Spinal cord (tissue), 10 donors: ENCODE results near the gene HELZ2. TPM values are rescaled to one million over a fixed set of nuclear protein-coding genes. Genes with fewer than 3 reads are reported as not detected.
"Not testable (repeated sequence)": the region's sequence is repeated elsewhere in the genome, so short reads cannot be mapped to it uniquely, and the experiment has no call there.

Experiments used
- DNase-seq, 6 donors: peaks; one replicate each; pipeline versions ENCODE4 v3.0.0 to v3.0.0-alpha.2; 2013 to 2015; ENCODE audit warnings: low spot score in 6 of 6, low read depth in 4 of 6
- H3K27ac ChIP-seq: one replicate; pipeline ENCODE4 v1.5.1; 2013; ENCODE audit warnings: low read depth, low read length, control low read depth
- H3K27me3 ChIP-seq: one replicate; pipeline ENCODE4 v1.6.1; 2013; ENCODE audit warnings: low read length; ENCODE audit not compliant: control insufficient read depth, insufficient read depth
- H3K36me3 ChIP-seq: one replicate; pipeline ENCODE4 v1.6.1; 2013; ENCODE audit warnings: low read length; ENCODE audit not compliant: control insufficient read depth, insufficient read depth
- H3K4me1 ChIP-seq: one replicate; pipeline ENCODE4 v1.6.1; 2013; ENCODE audit warnings: low read length; ENCODE audit not compliant: control insufficient read depth, insufficient read depth
- H3K4me3 ChIP-seq: one replicate; pipeline ENCODE4 v1.5.1; 2013; ENCODE audit warnings: low read depth, low read length, control low read depth
- H3K9me3 ChIP-seq: one replicate; pipeline ENCODE4 v1.6.1; 2013; ENCODE audit warnings: low read length; ENCODE audit not compliant: control insufficient read depth, insufficient read depth
- WGBS: methylation state at CpG from one replicate; pipeline ENCODE4 v1.1.5; 2013; ENCODE audit warnings: missing lambda C conversion rate; ENCODE audit not compliant: insufficient coverage; 5-methylcytosine and 5-hydroxymethylcytosine counted together
- polyA plus RNA-seq, 2 donors: library from polyadenylated mRNA; unstranded; fragments of 120-200 nt; gene quantifications; one replicate each; pipeline ENCODE4 v1.2.1, GENCODE V29; 2013; ENCODE audit not compliant: insufficient read length in 2 of 2
- total RNA-seq, 2 donors: library from RNA; depleted of rRNA in 1 of 2; stranded (reverse); fragments of 120-200 nt in 1 of 2; fragments of >200 nt in 1 of 2; gene quantifications; one replicate each; pipeline versions ENCODE4 v1.2.3 to v1.2.4, GENCODE V29; 2013 to 2014
- donor health status: healthy.

Gene HELZ2
- total and polyA plus RNA-seq, 4 donors = 6.1 to 9.9 (median 7.0) TPM

GRCh38 chr20:63613863-63614594, 40.0 kb upstream of the HELZ2 start:
- not testable (repeated sequence) for H3K27me3 ChIP-seq, H3K27ac ChIP-seq, H3K4me3 ChIP-seq, DNase-seq, H3K4me1 ChIP-seq, H3K9me3 ChIP-seq
- 100% methylated on average over 2 of the region's 18 CpGs for WGBS
- H3K36me3 ChIP-seq = peaks cover 68% of the 10 kb centered on the region

- no peak for DNase-seq
- Histone ChIP-seq H3K27ac (no peak overlapping the region), H3K4me1 (peaks cover 5% of the 10 kb centered on the region), H3K4me3 (no peak overlapping the region), H3K27me3 (no peaks in the 10 kb centered on the region), H3K9me3 (no peaks in the 10 kb centered on the region), H3K36me3 (peaks cover 52% of the 10 kb centered on the region)
- 88% methylated on average over 18 of the region's 20 CpGs for WGBS
Measured at GRCh38 chr20:63612276-63612931, 38.4 kb upstream of the HELZ2 start.

- H3K27me3 ChIP-seq = no peaks in the 10 kb centered on the region
- DNase-seq = no peak
- peaks cover 5% of the 10 kb centered on the region for H3K4me1 ChIP-seq
- H3K27ac ChIP-seq = no peak overlapping the region
- H3K4me3 ChIP-seq = no peak overlapping the region
- H3K9me3 ChIP-seq = no peaks in the 10 kb centered on the region
- peaks cover 46% of the 10 kb centered on the region for H3K36me3 ChIP-seq
- WGBS = 86% methylated on average over 10 of the region's 10 CpGs
Measured at GRCh38 chr20:63611646-63612045, 37.6 kb upstream of the HELZ2 start.

GRCh38 chr20:63610581-63611435, 36.8 kb upstream of the HELZ2 start:
- H3K4me1 ChIP-seq = peaks cover 5% of the 10 kb centered on the region
- no peak overlapping the region for H3K4me3 ChIP-seq
- no peaks in the 10 kb centered on the region for H3K27me3 ChIP-seq
- no peaks in the 10 kb centered on the region for H3K9me3 ChIP-seq
- DNase-seq = no peak
- peaks cover 39% of the 10 kb centered on the region for H3K36me3 ChIP-seq
- WGBS = 84% methylated on average over 15 of the region's 17 CpGs
- no peak overlapping the region for H3K27ac ChIP-seq

GRCh38 chr20:63606686-63607085, 32.6 kb upstream of the HELZ2 start:
- DNase-seq = no peak
- Histone ChIP-seq H3K4me3 (no peak overlapping the region), H3K36me3 (peaks cover 30% of the 10 kb centered on the region), H3K27ac (no peak overlapping the region), H3K27me3 (no peaks in the 10 kb centered on the region), H3K4me1 (peaks cover 5% of the 10 kb centered on the region), H3K9me3 (no peaks in the 10 kb centered on the region)
- WGBS = 94% methylated on average over 8 of the region's 9 CpGs

- no peaks in the 10 kb centered on the region for H3K27me3 ChIP-seq
- WGBS = 95% methylated on average over 3 of the region's 3 CpGs
- H3K4me3 ChIP-seq = no peak overlapping the region
- peaks cover 63% of the 10 kb centered on the region for H3K36me3 ChIP-seq
- H3K9me3 ChIP-seq = no peaks in the 10 kb centered on the region
- no peak for DNase-seq
- H3K27ac ChIP-seq = no peak overlapping the region
- H3K4me1 ChIP-seq = no peaks in the 10 kb centered on the region
Measured at GRCh38 chr20:63602321-63602720, 28.3 kb upstream of the HELZ2 start.

- H3K4me3 ChIP-seq, H3K4me1 ChIP-seq, DNase-seq, H3K27me3 ChIP-seq, H3K9me3 ChIP-seq, H3K27ac ChIP-seq: not testable (repeated sequence)
- H3K36me3 ChIP-seq = peaks cover 67% of the 10 kb centered on the region
- WGBS = 100% methylated on average over 1 of the region's 8 CpGs
Measured at GRCh38 chr20:63601679-63602078, 27.6 kb upstream of the HELZ2 start.

GRCh38 chr20:63599396-63600050, 25.5 kb upstream of the HELZ2 start:
- Histone ChIP-seq H3K27me3 (no peaks in the 10 kb centered on the region), H3K4me1 (no peaks in the 10 kb centered on the region), H3K27ac (no peak overlapping the region), H3K9me3 (no peaks in the 10 kb centered on the region), H3K36me3 (peaks cover 85% of the 10 kb centered on the region), H3K4me3 (no peak overlapping the region)
- WGBS = 94% methylated on average over 26 of the region's 27 CpGs
- DNase-seq = no peak
